Cerebellar cortex (tissue), 1 donor: Measurements from ENCODE around the gene LMBRD2.
"Not testable (repeated sequence)": the region's sequence is repeated elsewhere in the genome, so short reads cannot be mapped to it uniquely, and the experiment has no call there.

ENCODE experiments used
- DNase-seq: peaks from one replicate; pipeline ENCODE4 v3.0.0-alpha.2; 2015; ENCODE audit warnings: low spot score

The LMBRD2 gene

GRCh38 chr5:36151434-36152323, at the start of gene LMBRD2, which contains the start of gene SKP2:
Gene LMBRD2 (minus strand): TSS chr5:36151887. CDS start chr5:36143349, 8,538 bp downstream.
Gene SKP2 (plus strand): TSS chr5:36152111. CDS start chr5:36152263, 152 bp downstream.
- peak; percentile 99 for DNase-seq

GRCh38 chr5:36200513-36200912, 48.8 kb upstream of the LMBRD2 start:
- DNase-seq = no peak

GRCh38 chr5:36199620-36200019, 47.9 kb upstream of the LMBRD2 start:
- no peak for DNase-seq

GRCh38 chr5:36198783-36199182, 47.1 kb upstream of the LMBRD2 start:
- not testable (repeated sequence) for DNase-seq

- DNase-seq = no peak
Measured at GRCh38 chr5:36198281-36198680, 46.6 kb upstream of the LMBRD2 start.

GRCh38 chr5:36193746-36194145, 42.1 kb upstream of the LMBRD2 start:
- DNase-seq = no peak

GRCh38 chr5:36184408-36184807, 32.7 kb upstream of the LMBRD2 start:
- not testable (repeated sequence) for DNase-seq

- no peak for DNase-seq
Measured at GRCh38 chr5:36181774-36182173, 30.1 kb upstream of the LMBRD2 start.

GRCh38 chr5:36180556-36181350, 29.1 kb upstream of the LMBRD2 start:
- DNase-seq = no peak

- no peak for DNase-seq
Measured at GRCh38 chr5:36179950-36180349, 28.3 kb upstream of the LMBRD2 start.

GRCh38 chr5:36178524-36178890, 26.8 kb upstream of the LMBRD2 start:
- no peak for DNase-seq

- DNase-seq = peak; percentile 59
Measured at GRCh38 chr5:36177715-36178523, 26.2 kb upstream of the LMBRD2 start.

GRCh38 chr5:36177154-36177553, 25.5 kb upstream of the LMBRD2 start:
- no peak for DNase-seq

- DNase-seq = no peak
Measured at GRCh38 chr5:36175043-36175442, 23.4 kb upstream of the LMBRD2 start.

GRCh38 chr5:36174119-36174518, 22.4 kb upstream of the LMBRD2 start:
- DNase-seq = no peak

GRCh38 chr5:36173426-36173825, 21.7 kb upstream of the LMBRD2 start:
- no peak for DNase-seq

GRCh38 chr5:36172599-36172998, 20.9 kb upstream of the LMBRD2 start:
- no peak for DNase-seq

GRCh38 chr5:36170832-36171424, 19.2 kb upstream of the LMBRD2 start:
- DNase-seq = no peak

GRCh38 chr5:36168737-36169136, 17.1 kb upstream of the LMBRD2 start:
- no peak for DNase-seq

- DNase-seq = no peak
Measured at GRCh38 chr5:36164461-36164860, 12.8 kb upstream of the LMBRD2 start.

GRCh38 chr5:36162810-36163486, 11.3 kb upstream of the LMBRD2 start:
- DNase-seq = no peak
